Measurements from ENCODE around the gene NKD1.

GRCh38 chr16:50559342-50559741, 11.1 kb downstream of the NKD1 start:
- TF ChIP-seq, protein P1, sequence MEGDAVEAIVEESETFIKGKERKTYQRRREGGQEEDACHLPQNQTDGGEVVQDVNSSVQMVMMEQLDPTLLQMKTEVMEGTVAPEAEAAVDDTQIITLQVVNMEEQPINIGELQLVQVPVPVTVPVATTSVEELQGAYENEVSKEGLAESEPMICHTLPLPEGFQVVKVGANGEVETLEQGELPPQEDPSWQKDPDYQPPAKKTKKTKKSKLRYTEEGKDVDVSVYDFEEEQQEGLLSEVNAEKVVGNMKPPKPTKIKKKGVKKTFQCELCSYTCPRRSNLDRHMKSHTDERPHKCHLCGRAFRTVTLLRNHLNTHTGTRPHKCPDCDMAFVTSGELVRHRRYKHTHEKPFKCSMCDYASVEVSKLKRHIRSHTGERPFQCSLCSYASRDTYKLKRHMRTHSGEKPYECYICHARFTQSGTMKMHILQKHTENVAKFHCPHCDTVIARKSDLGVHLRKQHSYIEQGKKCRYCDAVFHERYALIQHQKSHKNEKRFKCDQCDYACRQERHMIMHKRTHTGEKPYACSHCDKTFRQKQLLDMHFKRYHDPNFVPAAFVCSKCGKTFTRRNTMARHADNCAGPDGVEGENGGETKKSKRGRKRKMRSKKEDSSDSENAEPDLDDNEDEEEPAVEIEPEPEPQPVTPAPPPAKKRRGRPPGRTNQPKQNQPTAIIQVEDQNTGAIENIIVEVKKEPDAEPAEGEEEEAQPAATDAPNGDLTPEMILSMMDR (IDR thresholded peaks at IDR 0.05; ENCODE audit: low read depth, low read length): no peak
- no peak for TF ChIP-seq EZH2phosphoT487 (IDR thresholded peaks at IDR 0.05; ENCODE audit: low read depth)
